HG02763 (cell line): ENCODE data around the gene MRM2.

Source experiments
- ATAC-seq: cut with Tn5 transposase; IDR thresholded peaks from one replicate; pipeline ENCODE4 v1.9.1; 2021; ENCODE audit warnings: mild to moderate bottlenecking, moderate library complexity; ENCODE audit not compliant: unreplicated experiment

The MRM2 gene

GRCh38 chr7:2249744-2250323 is 7.8 kb upstream of the MRM2 start:
- ATAC-seq = no peak

DNA sequence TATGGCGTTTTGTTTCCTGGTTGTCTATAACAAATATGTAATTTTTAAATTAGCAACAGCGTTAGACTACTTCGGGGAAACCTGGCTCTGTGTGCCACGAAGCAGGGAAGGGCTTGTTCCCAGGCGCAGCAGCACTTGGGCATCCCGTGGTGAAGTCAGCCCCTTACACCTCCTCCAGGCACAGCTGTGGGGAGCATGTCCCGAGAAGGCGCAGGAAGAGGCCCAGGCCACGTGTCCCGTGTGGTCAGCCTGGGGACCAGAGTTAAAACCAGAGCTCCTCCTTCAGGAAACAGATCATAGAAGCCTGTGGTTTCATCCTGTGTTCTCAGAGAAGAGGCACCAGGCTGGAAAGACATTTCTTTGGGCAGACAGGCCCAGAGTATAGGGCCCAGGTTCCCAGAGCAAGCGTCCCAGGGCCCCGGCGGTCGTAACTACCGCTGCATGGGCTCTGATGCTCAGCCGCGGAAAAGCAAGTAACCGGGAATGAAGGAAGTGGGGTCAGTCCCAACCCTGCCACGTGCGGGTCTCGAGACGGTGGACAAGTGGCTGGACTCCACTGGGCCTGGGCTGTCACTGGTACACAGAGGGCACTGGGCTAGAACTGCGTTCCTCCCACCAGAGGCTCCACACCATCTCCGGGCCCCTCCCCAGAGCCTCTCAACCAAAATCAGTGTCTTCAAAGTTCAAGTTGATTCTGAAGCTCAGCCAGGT is 7.1 kb upstream of the MRM2 start:
- no peak for ATAC-seq

DNA sequence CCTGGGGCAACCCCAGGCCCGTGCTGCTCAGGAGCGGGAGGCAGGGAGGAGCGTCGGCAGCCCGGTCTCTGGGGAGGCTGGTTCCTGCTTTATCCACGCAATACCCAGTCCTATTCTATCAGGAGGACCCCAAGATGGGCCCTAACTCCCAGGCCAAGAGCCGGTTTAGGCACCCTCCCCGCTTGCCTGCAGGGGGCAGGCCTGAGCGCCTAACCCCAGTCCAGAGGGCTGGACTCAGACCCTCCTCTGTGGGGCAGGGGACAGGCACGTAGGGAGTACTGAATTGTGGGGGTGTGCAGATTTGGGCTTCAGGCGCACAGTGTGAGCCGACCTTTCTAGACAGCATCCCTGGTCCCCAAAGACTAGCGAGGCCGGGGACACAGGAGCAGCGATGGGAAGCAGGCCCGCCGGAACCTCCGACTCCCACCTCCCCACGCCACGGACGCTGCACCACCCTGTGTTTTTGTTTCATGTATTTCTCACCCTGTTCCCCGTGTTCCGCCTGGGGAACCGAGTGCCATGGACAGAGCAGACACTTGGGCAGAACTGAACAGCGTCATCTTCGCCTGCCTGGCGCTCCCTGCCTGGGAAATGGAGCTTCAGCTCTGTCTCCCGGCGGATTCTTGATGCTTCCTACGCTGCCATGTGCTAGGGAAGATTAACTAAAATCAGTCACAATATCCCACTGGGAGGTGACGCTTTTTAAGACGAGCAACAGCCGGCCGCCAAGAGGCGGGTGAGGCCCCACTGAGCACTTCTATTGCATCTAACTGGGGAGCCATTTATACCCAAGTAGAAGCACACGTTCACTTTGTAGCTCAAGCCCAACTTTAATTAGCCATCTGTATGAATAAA is 5.4 kb upstream of the MRM2 start:
- no peak for ATAC-seq

DNA sequence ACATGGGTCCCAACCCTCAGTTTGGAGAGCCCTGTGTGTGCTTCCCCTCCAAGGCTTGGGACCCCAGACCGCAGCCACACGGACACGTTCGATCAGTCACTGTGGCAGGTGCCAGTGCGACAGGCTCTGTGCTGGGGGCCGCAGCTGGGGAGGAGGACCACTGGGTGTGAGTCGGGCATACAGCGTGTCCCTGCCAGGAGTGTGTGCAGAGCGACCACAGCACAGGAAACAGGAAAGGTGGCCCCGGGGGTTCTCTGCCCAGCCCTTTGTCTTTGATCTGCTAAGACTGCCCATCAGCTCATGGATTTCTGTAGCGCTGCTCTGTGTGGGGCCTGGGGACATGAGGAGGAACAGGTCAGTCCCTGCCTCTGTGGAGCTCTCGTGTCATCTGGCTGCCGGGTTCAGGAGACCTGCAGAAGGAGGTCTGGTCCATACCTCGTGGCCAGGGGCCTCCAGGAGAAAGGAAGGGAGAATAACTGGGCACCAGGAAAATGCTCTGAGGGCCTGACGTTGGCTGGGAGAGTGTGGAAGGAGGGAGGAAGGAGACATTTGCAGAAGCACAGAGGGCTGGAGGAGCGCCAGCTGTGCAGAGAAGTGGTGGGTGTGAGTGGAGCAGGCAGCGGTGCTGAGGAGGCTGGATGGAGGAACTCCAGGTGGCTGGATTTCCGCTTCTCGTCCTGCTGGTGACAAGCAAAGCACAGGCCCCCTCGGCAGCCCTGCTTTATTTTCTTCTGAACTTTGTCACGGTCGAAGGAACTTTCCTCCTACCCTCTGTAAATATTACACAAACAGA is 4.1 kb upstream of the MRM2 start:
- ATAC-seq = no peak

DNA sequence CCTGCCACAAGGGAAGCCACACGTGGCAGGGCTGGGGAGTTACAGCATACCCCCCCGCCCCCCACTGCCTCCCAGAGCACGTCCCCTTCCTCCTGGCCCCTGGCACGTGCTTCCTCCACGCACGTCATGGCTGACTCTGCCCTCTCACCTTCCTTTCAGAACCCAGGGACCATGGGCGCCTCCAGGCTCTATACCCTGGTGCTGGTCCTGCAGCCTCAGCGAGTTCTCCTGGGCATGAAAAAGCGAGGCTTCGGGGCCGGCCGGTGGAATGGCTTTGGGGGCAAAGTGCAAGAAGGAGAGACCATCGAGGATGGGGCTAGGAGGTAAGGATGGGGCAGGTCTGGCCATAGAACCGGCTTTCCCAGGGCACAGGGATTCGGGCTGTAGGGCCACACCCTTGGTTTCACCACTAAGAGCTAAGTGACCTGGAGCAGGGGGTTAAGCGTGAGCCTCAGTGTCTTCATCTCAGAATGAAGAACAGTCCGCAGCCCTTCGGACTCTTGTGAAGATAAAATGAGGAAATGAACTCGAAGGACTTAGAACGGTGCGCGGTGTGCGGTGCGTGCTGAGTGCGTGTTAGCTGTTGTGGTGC is 2.5 kb upstream of the MRM2 start:
- no peak for ATAC-seq

DNA sequence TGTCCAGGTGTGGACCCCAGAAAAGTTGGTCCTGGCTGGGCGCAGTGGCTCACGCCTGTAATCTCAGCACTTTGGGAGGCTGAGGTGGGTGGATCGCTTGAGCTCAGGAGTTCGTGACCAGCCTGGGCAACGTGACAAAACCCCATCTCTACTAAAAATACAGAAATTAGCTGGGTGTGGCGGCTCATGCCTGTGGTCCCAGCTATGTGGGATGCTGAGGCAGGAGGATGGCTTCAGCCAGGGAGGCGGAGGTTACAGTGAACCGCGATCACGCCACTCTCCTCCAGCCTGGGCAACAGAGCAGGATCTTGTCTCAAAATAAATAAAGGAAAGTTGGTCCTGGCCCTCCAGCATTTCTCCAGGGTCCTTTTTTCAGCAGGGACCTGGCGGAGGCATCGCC is 1.5 kb upstream of the MRM2 start:
- no peak for ATAC-seq

- no peak for ATAC-seq
Observed at GRCh38 chr7:2242541-2243429, 780 bp upstream of the MRM2 start.

DNA sequence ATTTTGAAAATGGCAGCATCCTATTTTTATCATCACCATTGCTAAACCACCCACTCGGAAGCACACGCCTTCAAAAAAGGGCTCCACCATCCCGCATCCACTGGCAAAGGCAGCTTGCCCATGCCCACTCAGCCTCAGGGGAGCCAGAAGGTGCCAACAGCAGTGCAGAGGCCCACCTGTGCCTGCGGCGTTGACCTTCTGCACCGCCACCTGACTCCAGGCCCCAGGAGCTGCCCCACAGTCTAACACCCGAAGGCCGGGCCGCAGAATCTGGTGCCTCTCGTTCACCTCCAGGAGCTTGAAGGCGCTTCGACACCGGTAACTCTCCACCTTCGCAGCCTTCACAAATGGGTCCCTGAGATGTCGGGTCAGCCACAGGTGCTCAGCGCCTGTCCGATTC is 2.8 kb downstream of the MRM2 start:
- ATAC-seq = no peak

DNA sequence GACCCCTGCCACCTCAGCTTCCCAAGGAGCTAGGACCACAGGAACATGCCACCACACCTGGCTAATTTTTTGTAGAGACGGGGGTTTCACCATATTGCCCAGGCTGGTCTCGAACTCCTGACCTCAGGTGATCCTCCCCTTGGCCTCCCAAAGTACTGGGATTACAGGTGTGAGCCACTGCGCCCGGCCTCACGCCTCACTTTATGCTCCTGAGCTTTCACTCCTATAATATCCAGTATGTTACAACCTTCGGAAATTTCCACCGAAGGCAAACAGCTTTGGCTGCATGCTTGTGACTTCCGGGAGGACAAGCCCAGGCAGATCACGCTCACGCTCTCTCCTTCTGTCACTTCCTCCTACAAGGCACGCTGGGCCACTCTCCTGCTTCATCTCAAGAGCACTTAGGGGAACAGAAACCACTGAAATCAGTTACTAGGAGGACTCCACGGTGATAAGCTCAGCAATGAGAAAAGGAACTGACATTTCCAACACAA is 4.8 kb downstream of the MRM2 start:
- no peak for ATAC-seq

DNA sequence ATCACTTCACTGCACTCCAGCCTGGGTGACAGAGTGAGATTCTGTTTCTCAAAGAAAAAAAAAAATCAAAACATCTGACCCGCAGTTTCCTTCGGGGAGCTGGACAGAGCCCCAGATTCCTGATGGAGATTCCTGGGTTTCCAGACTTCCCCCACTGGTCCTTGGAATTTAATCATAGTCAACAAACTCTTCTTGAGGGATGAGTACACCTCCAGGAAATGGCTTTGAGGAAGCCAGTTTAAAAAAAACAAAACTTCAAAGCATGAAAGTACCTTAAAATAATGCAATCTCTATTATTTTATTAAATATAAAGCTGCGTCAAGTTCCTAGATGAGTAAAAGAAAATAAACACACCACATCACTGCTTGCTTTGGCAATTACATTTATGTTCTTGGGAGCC is 8.1 kb downstream of the MRM2 start:
- ATAC-seq = no peak

GRCh38 chr7:2232766-2233520 is 9.1 kb downstream of the MRM2 start, which contains the start of gene MAD1L1:
TSS of gene MAD1L1 (minus strand) at chr7:2232945. CDS start at chr7:2230133, 2,812 bp downstream.
- ATAC-seq = peak; percentile 66

DNA sequence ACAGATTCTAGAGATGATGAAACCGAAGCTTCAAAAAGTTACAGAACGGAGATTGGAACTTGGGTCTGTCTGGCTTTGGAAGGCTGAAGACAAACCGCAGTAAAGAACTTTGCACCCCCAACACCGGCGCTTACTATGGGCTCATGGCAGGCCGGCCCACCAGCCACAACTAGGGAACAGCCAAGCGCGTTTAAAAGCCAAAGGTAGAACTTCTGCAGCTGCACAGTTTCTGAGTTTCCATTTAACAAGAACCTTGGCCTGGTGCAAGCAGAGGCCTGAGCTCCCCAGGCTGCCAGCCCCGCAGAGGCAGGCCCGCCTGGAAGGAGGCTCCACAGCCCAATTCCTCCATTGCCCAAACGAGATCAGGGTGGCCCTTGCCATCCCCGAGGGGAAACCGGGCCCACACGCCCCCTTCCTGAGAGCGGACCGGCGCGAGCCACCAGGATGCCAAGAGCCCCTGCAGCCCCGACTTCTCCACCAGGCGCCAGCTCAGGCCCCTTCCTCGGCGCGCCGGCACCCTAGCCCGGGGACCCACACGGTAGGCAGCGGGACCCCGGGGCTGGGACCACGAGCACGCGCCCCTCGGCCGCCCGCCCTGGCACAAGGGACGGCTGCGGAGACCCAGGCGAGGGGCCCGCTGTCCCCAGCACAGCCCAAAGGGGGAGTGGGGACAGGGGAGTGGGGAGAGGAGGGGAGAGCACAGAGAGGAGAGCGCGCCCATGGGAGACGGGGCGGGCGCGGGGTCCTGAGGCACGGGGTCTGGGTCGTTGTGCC is 9.8 kb downstream of the MRM2 start:
- peak; percentile 35 for ATAC-seq

DNA sequence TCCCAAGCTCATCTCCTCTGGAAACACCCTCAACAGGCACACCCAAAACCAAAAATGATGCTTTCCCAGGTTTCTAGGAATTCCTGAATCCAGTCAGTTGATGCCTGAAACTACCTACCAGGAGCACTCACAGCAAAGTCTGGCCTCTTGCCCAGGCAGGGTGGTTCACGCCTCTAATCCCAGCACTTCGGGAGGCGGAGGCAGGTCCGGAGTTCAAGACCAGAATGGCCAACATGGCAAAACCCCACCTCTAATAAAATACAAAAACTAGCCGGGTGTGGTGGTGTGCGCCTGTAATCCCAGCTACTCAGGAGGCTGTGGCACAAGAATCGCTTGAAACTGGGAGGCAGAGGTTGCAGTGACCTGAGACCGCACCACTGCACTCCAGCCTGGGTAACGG is 11.1 kb downstream of the MRM2 start:
- ATAC-seq = no peak

DNA sequence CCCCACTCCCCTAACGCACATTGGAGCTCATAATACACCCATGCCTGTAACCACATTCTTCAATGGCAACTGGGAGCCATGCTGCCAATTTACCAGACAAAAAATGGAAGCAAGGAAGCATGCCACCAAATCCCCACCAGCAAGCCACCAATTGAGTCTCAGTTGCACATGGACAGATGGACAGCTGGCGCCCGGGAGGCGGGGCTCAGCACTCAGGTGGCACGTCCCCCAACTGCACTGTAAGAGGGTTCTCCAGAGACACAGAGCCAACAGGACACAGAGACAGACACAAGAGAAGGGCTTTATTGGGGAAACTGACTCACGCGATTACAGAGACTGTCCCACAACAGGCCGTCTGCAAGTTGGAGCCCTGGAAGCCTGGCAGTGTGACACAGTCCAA is 11.8 kb downstream of the MRM2 start:
- no peak for ATAC-seq

GRCh38 chr7:2229467-2229866 is 12.5 kb downstream of the MRM2 start:
- no peak for ATAC-seq

DNA sequence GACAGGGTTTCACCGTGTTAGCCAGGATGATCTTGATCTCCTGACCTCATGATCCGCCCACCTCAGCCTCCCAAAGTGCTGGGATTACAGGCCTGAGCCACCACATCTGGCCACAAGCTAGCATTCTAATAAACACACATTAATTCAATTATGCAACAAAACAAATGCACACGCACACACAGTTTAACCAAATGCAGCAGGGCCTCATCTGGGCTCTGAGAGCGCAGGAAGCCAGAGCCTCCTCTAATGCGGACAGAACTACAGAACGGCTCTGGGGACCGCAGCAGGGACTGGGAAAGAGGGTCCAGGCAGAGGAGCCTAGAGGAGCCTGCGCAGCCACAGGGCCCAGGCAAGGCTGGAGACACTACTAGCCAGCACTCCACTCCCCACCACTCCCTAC is 13.1 kb downstream of the MRM2 start:
- no peak for ATAC-seq

DNA sequence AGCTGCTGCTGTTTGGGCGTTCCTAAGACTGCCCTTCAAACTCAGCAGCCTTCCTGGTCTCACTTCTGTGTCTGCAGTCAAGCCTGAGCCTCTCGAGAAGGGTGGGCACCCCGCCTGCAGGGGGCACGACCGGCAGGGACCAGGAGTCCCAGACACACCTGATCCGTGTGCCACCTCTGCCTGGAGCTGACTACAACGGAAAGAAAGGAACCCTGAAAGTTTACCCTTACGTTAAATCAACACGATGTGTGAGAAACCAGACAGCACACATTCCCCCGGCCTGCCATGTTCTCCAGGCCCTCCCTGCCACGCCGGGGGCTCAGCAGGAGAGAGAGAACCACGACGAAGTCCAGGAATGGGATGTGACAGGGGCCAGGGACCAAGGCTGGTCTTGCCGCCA is 14.3 kb downstream of the MRM2 start:
- no peak for ATAC-seq

DNA sequence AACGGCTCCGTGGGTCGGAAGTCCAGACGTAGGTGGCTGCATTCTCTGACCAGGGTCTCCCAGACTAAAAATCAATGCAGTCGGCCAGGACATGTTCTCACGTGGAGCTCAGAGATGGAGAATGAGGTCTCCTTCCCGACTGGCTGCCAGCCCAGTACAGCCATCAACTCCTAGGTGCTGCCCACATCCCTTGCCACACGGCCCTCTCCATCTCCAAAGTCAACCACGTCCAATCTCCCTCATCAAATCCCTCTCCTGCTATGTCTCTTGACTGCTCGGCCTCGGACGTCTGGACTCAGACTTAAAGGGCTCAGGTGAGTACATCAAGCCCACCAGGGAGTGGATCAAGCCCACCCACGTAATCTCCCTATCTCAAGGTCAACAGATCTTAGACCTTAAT is 16.2 kb downstream of the MRM2 start:
- ATAC-seq = no peak
